AG04450 (cell line): ENCODE results near the gene WSCD2. TPM values are rescaled to one million over a fixed set of nuclear protein-coding genes. Genes with fewer than 3 reads are reported as not detected.

Source experiments
- CTCF ChIA-PET: fragments of 300-600, 350-600 bp; formaldehyde crosslinking; extraction: SDS; loops from one replicate; lab custom pipeline; 2022; ENCODE audit warnings: antibody characterized with exemption, inconsistent platforms; lab: Charles Lee
- POLR2A ChIA-PET: fragments of 350-600 bp; formaldehyde crosslinking; extraction: SDS; loops from one replicate; lab custom pipeline; 2021; ENCODE audit warnings: antibody characterized with exemption, inconsistent platforms; lab: Yijun Ruan, JAX
- DNase-seq: peaks from one replicate; pipeline ENCODE4 v3.0.0-alpha.2; 2011; ENCODE audit warnings: low read depth, low spot score
- H3K27ac ChIP-seq: one replicate; pipeline ENCODE4 v1.5.1; 2012; ENCODE audit warnings: low read depth, low read length, control low read depth
- H3K27me3 ChIP-seq: one replicate; pipeline ENCODE4 v1.6.0; 2012; ENCODE audit warnings: low read length; ENCODE audit not compliant: control insufficient read depth, insufficient read depth
- H3K4me3 ChIP-seq: 2 replicates; pipeline ENCODE4 v1.5.1; 2011; ENCODE audit warnings: mild to moderate bottlenecking, low read depth, low read length, control low read depth
- H3K9me3 ChIP-seq: 2 replicates; pipeline ENCODE4 v1.5.1; 2012; ENCODE audit warnings: low read length; ENCODE audit not compliant: control insufficient read depth, insufficient read depth
- CTCF ChIP-seq: IDR thresholded peaks from 2 replicates; pipeline ENCODE4 v1.5.1; 2011; ENCODE audit warnings: low read depth, low read length, control low read depth, inconsistent platforms
- polyA plus RNA-seq: library from polyadenylated mRNA; depleted of rRNA; stranded (reverse); fragments of >200 nt; gene quantifications from 2 replicates; pipeline ENCODE4 v1.2.3, GENCODE V29; 2011

The WSCD2 gene
- polyA plus RNA-seq, 1 experiment = not detected

- no peak for TF ChIP-seq CTCF
- Histone ChIP-seq H3K27me3 (peaks cover 12% of the 10 kb centered on the region), H3K4me3 (no peak overlapping the region), H3K27ac (no peak overlapping the region), H3K9me3 (no peaks in the 10 kb centered on the region; the same call in 1 of the 2 replicates)
- DNase-seq = no peak
- ChIA-PET POLR2A (no interaction called here), CTCF (no interaction called here)
Measured at GRCh38 chr12:108131035-108131434, 1.9 kb downstream of the WSCD2 start.

- no peak for TF ChIP-seq CTCF
- H3K4me3 ChIP-seq = no peak overlapping the region
- H3K27me3 ChIP-seq = peaks cover 12% of the 10 kb centered on the region
- H3K27ac ChIP-seq = no peak overlapping the region
- ChIA-PET POLR2A (no interaction called here), CTCF (no interaction called here)
- no peaks in the 10 kb centered on the region; the same call in 1 of the 2 replicates for H3K9me3 ChIP-seq
- no peak for DNase-seq
Measured at GRCh38 chr12:108131657-108132126, 2.6 kb downstream of the WSCD2 start.

- H3K27me3 ChIP-seq = peaks cover 10% of the 10 kb centered on the region
- no peaks in the 10 kb centered on the region; the same call in 1 of the 2 replicates for H3K9me3 ChIP-seq
- CTCF ChIA-PET = no interaction called here
- H3K27ac ChIP-seq = no peak overlapping the region
- POLR2A ChIA-PET = no interaction called here
- no peak overlapping the region for H3K4me3 ChIP-seq
- TF ChIP-seq CTCF = no peak
- DNase-seq = no peak
Measured at GRCh38 chr12:108133482-108133881, 4.4 kb downstream of the WSCD2 start.

GRCh38 chr12:108134744-108135143 is 5.7 kb downstream of the WSCD2 start:
- H3K27me3 ChIP-seq = peaks cover 5% of the 10 kb centered on the region
- H3K4me3 ChIP-seq = no peak overlapping the region
- no peak for TF ChIP-seq CTCF
- ChIA-PET POLR2A (no interaction called here), CTCF (no interaction called here)
- no peaks in the 10 kb centered on the region for H3K9me3 ChIP-seq
- no peak overlapping the region for H3K27ac ChIP-seq
- no peak for DNase-seq

- H3K9me3 ChIP-seq = no peaks in the 10 kb centered on the region
- peaks cover 3% of the 10 kb centered on the region for H3K27me3 ChIP-seq
- H3K4me3 ChIP-seq = no peak overlapping the region
- ChIA-PET POLR2A (no interaction called here), CTCF (no interaction called here)
- no peak for TF ChIP-seq CTCF
- DNase-seq = no peak
- no peak overlapping the region for H3K27ac ChIP-seq
Measured at GRCh38 chr12:108135627-108136026, 6.5 kb downstream of the WSCD2 start.
